Fibroblast of gingiva (primary cell): ENCODE measurements around the gene CMC1.
A peak's percentile ranks its signal among the peaks of the same experiment; 100 is the strongest.
"Not testable (repeated sequence)": the region's sequence is repeated elsewhere in the genome, so short reads cannot be mapped to it uniquely, and the experiment has no call there.

Source experiments
- DNase-seq: peaks from one replicate; pipeline ENCODE4 v3.0.0-alpha.2; 2011; ENCODE audit warnings: low read depth

The CMC1 gene

DNA sequence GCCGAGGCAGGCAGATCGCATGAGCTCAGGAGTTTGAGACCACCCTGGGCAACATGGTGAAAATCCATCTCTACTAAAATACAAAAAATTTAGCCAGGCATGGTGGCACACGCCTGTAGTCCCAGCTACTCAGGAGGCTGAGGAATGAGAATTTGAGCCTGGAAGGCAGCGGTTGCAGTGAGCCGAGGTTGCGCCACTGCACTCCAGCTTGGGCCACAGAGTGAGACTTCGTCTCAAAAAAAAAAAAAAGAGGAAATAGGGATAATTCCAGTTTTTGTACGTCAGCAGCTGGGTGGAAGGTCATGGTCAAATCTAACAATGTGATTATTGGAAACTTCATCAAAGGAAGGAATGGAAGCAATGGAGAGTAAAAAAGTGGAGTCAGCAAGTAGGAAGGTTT, 3.1 kb downstream of the CMC1 start:
- DNase-seq: no peak

DNA sequence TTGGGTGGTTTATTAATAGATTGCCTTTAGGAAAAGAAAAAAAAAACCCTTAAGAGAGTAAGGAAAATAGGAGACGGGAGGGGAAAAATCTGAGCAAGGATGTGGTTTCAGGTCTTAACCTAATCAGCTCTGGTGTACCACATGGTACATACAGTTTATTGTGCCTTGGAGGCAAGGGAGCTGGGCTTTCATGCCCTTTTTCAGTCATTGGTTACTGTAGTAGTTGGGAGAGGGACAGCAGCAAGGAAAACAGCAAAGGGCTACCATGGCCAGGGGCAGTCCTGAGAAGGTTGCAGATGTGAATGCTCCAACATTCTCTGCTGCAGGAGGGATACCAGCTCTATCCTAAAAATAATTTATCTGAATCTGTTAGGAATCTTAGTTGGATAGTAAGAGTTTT, 5.9 kb downstream of the CMC1 start:
- no peak for DNase-seq

DNA sequence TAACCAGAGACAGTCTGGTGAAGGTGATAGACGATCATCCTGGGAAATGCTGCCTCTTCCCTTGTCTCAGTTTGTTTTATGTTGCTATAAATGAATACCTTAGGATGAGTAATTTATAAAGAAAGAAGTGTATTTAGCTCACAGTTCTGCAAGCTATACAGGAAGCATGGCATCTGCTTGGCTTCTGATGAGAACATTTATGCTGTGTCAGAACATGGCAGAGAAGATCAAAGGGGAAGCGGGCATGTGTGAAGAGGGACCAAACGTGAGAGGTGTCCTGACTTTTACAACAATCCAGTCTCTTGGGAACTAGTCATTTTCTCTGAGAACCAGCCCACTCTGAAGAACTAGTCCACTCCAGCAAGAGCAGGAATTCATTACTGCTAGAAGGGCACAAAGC, 9.6 kb downstream of the CMC1 start:
- no peak for DNase-seq

DNA sequence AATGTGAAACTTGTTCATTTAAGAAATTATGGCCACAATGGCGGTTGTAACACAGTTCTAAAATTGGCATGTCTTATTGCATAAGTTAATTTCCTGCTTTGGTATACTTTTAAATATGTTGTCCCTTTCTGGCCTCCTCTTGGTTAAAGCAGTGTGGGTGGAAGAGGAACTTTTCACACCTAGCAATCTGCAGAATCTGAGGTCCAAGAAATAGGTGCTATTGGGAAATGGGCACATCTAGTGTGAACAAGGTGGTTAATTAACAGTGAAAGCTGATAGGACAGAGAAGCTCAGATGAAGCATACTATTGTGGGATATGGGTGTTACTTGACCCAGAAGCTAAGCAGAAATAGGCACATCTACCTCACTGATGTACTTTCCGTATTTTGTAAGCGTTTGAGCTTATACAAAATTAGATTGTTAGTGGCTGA, 10.6 kb downstream of the CMC1 start:
- no peak for DNase-seq

DNA sequence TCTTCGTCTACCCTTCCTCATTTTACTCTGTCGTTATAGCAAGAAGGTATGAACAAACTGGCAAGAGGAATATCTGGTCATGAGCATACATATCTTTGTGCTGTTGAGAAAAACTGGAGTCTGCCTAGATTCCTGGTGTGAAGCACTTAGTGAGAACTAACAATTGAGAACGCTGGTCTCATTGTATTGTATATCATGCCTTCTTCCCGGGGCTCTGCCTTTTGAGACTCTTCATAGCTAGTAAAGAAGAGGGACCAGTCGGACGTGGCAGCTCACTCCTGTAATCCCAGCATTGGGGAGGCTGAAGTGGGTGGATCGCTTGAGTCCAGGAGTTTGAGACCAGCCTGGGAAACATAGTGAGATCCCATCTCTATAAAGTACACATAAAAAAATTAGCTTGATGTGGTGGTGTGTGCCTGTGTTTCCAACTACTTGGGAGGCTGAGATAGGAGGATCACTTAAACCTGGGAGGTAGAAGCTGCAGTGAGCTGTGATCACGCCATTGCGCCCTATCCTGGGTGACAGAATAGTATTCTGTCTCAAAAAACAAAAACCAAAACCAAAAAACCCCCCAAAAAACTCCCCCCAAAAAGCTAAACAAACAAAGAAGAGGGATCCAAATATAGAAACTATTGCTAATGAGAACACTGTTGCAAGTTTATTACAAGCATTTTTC, 11.8 kb downstream of the CMC1 start:
- no peak for DNase-seq

DNA sequence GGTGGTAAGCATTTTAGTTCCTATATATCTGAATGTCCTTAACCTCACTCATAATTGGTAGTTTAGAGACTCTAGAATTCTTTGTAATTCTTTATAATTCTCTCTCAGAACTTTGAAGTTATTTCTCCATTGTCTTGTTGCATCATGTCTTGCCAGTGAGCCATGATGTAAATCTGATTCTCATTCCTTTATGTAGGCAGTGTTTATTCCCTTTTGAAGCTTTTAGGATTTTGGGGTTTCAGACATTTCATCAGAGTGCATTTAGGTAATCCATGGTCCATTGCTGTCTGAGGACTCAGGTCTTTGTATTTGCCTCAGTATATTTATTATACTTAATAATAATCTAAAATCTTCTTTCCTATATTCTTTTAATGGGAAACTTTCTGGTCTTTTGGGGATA, 20.6 kb downstream of the CMC1 start:
- no peak for DNase-seq

DNA sequence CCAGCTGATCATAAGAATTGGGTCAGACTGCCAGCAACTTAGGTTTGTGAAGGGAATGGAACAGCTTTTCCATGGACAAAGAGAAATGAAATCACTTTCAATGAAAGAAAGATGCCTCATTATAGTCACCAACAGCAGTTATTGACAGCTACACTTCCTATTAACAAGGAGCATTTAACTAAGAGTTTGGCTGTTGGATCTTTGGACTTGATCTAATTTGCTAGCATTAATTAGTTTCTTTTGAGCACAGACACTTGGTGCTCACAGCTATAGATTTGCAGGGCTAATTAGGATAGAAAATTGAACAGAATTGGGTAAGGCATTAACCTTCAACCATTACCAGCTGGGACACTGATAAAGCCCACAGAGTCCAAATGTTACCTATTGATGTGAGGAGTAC, 24.2 kb downstream of the CMC1 start:
- no peak for DNase-seq

DNA sequence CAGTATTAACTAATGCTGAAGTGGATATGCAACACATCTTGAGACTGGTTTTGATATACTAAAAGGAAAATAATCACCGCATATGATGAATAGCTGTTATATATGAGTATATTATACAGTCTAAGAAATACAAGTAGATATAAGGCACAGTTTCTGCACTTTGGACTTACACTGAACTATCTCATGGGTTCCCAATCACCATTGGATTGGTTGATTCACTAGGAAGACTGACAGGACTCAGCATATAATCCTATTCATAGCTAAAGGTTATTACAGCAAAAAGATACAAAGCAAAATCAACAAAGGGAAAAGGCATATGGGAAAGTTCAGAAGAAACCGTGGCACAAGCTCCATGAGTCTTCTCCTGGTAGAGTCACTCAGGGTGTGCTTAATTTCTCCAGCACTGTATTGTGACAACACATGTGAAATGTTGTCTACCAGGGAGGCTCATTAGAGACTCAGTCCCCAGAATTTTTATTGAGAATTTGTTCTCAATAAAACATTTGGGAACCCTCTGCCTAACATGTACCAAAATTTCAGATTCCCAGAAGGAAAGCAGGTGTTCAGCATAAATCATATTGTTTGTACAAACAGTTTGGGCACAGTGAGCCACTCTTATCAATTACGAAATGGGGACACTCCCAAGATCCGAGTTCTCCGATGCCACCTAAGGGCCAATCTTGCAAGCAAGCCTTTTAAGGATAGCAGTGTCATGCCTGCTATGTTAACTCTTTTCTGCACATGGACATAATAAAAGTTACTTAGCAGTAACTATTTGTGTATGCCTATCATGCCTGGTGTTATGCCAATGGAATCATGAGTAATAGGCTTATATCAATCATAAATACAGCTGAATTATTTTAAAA, 26.8 kb downstream of the CMC1 start:
- no peak for DNase-seq

DNA sequence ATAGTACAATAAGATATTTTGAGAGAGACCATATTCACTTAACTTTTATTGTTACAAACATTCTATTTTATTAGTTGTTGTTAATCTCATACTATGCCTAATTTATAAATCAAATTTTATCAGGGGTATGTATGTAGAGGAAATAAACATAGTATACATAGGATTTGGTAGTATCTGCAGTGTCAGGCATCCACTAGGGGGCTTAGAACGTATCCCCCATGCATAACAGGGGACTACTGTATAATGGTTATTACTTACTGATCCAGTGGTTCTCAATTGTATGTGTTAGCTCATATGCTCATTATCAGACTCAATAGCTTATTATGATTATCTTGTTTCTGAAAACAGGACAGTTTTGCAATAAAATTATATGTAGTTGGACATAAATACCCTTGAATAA, 27.6 kb downstream of the CMC1 start:
- DNase-seq: no peak

DNA sequence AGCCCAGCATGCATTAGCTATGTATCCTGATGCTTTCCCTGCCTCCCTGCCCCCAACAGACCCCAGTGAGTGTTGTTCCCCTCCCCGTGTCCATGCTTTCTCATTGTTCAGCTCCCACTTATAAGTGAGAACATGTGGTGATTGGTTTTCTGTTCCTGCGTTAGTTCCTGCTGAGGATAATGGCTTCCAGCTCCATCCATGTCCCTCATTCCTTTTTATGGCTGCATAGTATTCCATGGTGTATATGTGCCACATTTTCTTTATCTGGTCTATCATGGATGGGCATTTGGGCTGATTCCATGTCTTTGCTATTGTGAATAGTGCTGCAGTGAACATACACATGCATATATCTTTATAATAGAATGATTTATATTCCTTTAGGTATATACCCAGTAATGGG, 28.5 kb downstream of the CMC1 start:
- not testable (repeated sequence) for DNase-seq

DNA sequence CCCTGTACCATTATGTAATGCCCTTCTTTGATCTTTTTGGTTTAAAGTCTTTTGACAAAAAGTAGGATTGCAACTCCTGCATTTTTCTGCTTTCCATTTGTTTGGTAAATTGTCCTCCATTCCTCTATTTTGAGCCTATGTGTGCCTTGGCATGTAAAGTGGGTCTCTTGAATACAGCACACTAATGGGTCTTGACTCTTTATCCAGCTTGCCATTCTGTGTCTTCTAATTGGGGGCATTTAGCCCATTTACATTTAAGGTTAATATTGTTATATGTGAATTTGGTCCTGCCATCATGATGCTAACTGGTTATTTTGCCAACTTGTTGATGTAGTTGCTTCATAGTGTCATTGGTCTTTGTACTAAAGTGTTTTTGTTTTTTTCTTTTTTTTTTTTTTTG, 32.4 kb downstream of the CMC1 start:
- no peak for DNase-seq

DNA sequence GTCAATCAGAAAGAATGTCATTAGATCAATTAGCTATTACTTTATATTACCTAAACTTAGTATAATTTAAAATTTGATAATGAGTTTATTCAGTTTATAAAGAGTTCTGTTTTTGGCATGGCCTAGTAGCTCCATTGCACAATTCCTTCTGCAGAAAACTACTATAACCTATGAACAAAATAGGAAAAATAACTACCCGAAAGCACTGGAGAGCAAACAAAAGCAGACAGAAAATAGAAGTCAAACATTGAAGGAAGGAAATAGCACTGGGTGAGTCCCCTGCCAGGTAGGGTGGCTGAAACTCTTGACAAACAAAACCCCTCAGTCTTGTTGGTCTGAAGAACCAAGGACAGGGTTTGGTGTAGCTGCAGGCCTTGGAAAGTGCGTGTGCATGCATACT, 37.5 kb downstream of the CMC1 start:
- DNase-seq: no peak

DNA sequence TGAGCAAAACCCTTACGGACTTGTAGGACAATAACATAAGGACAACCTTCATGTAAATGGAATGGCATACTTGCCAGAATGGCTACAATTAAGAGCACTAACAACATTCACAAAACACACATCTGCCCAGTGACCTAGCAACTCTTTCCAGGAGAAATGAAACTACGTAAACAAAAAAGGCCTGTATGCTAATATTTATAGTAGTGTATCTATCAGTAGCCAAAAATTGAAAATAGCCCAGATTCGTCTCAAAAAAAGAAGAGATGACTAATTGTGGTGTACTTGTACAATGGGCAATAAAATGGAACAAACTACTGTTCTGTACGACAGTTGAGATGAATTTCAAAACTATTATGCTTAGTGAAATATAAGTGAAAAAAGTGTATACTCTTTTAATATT, 38.4 kb downstream of the CMC1 start:
- DNase-seq: peak; percentile 56

DNA sequence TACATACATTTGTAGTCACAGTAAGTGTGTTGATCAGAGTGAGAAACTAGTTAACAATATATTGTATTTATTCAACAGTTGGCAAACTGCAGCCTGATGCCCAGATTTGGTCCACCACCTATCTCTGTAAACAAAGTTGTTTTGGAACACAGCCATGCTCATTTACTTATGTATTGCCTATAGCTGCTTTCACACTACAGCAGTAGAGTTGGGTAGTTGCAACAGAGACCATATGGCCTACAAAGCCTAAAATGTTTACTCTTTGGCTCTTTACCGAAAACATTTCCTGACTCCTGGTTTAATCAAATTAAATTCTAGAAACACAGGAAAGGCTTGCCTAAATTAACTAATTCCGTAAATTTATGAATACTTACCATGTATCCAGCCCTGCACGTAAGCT, 39.4 kb downstream of the CMC1 start:
- DNase-seq: no peak

DNA sequence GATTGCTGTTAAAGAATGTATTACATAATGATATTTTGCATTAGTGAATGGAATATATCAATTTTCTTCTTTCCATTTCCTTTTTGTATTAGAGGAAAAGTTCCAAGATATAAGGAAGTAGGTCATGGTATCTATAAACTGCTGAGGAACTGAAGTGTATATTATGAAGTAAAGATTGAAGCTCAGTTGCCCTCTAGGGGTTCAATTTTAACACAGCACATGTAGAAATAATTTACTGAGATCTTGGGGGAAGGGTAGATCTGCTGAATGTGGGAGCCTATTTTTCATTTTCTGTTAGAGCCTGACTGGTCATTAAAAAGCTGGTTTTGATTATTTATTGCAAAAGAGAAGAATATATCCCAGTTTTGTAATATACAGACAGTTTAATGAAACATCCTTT, 45.2 kb downstream of the CMC1 start:
- peak; percentile 74 for DNase-seq

DNA sequence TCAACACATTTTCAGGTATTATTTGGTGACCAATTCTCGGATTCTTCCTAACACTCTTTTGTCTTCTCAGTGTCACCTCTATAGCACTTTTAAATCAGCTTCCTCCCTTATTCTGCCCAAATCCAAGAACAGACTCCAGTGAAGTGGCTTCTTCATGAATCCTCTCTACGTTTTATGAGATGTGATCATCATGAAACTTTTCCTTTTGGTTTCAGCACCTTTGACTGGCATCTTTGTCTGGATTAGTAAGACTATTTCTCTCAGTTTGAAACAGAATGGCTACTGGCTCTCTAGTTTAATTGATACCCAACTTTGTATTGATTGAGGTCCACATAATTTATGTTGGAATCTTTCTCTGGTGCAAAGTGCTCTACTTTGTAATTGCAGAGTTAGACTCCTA, 45.6 kb downstream of the CMC1 start:
- no peak for DNase-seq

DNA sequence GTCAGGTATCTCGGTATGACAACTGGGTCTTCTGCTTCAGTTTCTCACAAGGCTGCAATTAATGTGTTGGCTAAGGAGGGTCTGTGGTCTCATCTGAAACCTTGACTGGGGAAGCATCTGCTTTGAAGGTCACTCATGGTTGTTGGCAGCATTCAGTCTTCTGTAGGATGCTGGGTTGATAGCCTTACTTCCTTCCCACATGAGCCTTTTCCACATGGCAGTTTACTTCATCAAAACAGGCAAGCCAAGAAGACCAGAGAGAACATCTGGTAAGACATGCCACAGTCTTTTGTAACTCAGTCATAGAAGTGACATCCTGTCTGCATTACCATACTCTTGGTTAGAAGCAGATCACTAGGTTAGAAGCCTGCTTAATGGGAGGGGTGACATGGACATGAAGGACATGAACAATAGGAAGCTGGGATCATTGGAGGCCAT, 49.5 kb downstream of the CMC1 start:
- DNase-seq: no peak

DNA sequence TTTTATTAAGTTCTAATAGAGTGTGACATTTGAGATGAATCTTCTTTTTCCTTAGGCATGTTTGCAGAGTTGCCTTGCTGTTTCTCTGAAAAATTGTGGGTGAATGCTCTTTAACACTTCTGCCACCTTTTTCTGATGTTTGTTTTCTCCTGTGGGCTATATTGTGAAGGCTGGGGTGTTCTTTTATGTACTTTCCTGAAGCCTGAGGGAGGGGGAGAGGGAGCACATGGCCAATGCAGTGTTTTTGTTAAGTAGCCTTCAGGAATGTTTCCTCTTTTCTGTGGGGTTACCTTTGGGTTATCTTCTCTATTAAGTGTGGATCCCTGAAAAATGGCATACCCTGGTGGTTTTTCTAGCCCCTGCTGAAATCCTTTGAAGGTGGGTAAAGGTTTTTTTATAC, 50.2 kb downstream of the CMC1 start:
- no peak for DNase-seq

DNA sequence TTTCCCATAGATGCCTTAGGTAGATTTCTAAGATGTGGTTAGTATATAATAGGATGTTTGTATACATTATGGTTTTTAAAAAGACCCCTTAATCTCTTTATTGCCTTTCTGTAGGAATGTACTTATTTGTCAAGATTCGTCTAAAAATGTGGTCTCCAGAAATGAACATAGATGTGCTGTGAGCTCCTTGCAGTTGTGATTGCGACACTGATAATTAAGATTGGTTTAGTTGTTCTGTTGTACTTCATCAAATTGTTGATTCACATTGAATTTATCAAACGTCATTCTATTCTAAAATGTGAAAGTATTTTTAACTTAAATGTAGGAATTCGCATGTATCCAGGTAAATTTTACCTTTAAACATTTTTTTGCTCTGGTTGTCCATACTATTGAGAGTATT, 51.2 kb downstream of the CMC1 start:
- DNase-seq: no peak

DNA sequence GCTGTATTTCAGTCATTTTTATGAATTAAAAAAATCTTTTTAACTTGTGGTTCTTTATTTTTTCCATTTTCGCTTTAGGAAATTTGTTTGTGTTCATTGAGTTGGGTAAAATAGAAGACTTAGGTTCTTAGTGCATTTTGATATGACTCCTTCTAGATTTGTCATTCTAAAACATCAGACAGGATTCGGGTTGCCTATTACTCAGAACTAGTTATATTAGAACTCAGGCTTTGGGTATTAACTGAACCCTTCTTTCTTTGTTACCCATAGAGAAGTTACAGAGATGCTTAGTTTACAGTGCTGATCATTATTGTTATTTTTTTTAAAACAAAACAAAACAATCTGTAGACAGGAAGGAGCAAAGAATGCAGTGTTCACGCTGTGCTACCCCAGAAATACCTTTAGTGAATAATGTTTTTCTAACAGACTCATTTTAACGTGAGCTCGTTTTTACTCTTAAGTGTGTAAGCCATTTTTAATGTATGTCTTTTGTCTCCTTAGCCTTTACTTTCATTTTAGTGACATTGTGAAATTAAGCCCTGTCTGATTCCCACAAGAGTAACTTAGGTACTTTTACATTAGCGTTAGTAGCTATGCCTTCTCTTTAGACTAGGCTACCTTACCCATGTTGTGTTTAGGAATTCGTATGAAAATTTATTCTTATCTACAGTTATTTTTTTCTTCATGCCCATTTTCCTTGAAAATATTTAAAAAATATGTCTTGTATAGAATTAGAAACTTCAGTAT, 53.4 kb downstream of the CMC1 start:
- DNase-seq: no peak

DNA sequence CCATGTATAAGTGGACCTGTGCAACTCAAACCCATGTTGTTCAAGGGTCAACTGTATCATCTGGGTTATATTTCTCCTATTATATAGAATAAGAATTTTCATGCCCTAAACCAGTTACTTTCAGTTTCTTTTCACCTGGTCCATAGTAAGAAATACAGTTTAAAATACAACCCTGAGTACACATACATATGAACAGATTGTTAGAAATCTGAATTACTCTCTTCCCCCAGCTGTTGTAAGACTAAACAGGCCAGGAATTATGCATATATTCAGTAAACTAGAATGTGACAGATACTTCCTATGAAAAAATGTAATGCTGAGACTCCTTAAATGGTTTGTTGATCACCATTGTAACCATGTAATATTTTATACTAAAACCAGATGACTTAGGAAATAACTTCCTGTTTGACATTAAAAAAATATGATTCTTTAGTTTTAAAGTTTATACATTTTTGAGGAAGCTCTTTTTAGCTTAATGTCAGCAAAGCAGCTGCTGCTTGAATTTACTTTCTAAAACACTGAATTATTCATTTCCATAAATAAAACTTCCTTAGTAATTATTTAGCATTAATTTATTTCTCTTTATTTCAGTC, 54.6 kb downstream of the CMC1 start:
- DNase-seq: peak; percentile 45

DNA sequence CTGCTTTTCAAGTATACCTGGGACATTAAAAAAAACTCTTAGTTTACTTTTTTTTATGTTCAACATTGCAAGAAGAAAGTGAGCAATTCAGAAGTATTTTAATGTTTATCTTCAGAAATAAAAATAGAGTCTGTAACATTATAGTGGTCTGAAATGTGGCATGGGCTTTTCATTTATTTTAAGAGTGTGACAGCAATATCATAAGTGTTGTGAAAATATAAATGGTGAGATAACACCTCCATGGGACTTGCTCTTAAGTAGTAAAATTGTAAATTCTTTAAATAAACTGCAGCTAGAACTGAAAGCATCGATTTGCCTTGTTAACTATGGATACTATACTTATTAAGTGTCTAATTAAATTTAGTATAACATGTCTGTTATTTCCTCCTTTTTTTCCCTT, 58.3 kb downstream of the CMC1 start:
- DNase-seq: no peak
